Vagina (tissue), 2 donors: ENCODE results near the gene LTC4S. TPM values are rescaled to one million over a fixed set of nuclear protein-coding genes. Genes with fewer than 3 reads are reported as not detected.
"Not testable (repeated sequence)": the region's sequence is repeated elsewhere in the genome, so short reads cannot be mapped to it uniquely, and the experiment has no call there.

ENCODE experiments used
- DNase-seq, 2 donors: peaks; one replicate each; pipeline ENCODE4 v3.0.0-alpha.2; 2017; ENCODE audit errors: extremely low spot score in 2 of 2
- H3K27ac ChIP-seq: fragments of 200-600 bp; sonication (generic); one replicate; pipeline ENCODE4 v1.5.1; 2019
- H3K27me3 ChIP-seq: fragments of 200-600 bp; sonication (generic); one replicate; pipeline ENCODE4 v1.5.1; 2019
- H3K36me3 ChIP-seq, 2 donors: fragments of 200-600 bp; sonication (generic); one replicate each; pipeline ENCODE4 v1.5.1; 2017 to 2019
- H3K4me1 ChIP-seq: fragments of 200-600 bp; sonication (generic); one replicate; pipeline ENCODE4 v1.5.1; 2019
- H3K4me3 ChIP-seq, 2 donors: fragments of 200-600 bp; sonication (generic); 1 replicate in 1 of 2; 2 replicates in 1 of 2; pipeline ENCODE4 v1.5.1; 2016 to 2019
- H3K9me3 ChIP-seq: fragments of 200-600 bp; sonication (generic); one replicate; pipeline ENCODE4 v1.5.1; 2019
- POLR2A ChIP-seq, 2 donors: fragments of 450-650 bp; IDR thresholded peaks; one replicate each; pipeline ENCODE4 v1.6.1; 2017; ENCODE audit warnings: antibody characterized with exemption in 2 of 2, mild to moderate bottlenecking in 2 of 2, moderate library complexity in 2 of 2
- POLR2AphosphoS5 ChIP-seq, 2 donors: sonication (generic); formaldehyde crosslinking; IDR thresholded peaks; one replicate each; pipeline ENCODE4 v1.9.0; 2017; ENCODE audit warnings: antibody characterized with exemption in 2 of 2, mild to moderate bottlenecking in 2 of 2, low read depth in 1 of 2; ENCODE audit not compliant: insufficient read depth in 1 of 2
- intact Hi-C: fragments of 100-400 bp; cut with DNase I; formaldehyde crosslinking; loops from one replicate; pipeline ENCODE4 v1.15.1; 2023
- total RNA-seq: library from RNA; depleted of rRNA; stranded (reverse); fragments of >200 nt; gene quantifications from one replicate; pipeline ENCODE4 v1.2.3, GENCODE V29; 2016
- TF ChIP-seq, protein P1 (sequence below), 3 experiments: fragments of 450-650 bp in 2 of 3; fragments of 200-600 bp in 1 of 3; sonication (generic) in 1 of 3; IDR thresholded peaks; one replicate each; pipeline ENCODE4 v1.5.1; 2017 to 2019; ENCODE audit warnings: antibody characterized with exemption in 3 of 3, mild to moderate bottlenecking in 2 of 3, moderate library complexity in 2 of 3

The LTC4S gene, protein sequence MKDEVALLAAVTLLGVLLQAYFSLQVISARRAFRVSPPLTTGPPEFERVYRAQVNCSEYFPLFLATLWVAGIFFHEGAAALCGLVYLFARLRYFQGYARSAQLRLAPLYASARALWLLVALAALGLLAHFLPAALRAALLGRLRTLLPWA
- total RNA-seq, result 10.6 TPM

DNA sequence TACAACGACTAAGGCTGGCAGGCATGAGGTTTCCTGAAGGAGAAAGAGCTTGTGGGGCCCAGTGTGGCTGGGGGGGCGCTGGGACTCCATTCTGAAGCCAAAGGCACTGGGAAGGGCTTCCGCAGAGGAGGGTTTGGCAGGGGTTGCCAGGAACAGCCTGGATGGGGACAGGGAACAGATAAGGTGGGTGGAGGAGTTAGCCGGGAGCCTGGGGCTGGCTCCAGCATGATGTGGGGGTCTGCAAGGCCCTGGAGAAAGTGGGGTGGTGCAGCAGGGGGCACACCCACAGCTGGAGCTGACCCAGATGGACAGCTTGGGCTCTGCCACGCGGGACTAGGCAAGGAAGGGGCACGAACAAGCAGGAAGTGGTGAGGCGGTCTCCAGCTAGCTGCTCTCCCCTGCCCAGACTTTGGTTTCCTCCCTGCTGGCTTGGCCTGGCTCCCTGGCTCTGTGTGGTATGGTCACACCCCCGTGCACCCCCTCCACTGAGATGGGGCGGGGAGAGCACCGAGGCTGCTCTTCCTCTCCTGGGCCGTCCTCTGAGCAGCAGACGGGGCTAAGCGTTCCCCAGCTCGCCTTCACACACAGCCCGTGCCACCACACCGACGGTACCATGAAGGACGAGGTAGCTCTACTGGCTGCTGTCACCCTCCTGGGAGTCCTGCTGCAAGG, at the start of gene LTC4S:
Gene LTC4S, plus strand, starts transcription at position 519 of the 672 bp plus-strand sequence. Its CDS starts 95 bp downstream, at position 614.
- peak in 1 of 2 donors; percentile 96 for DNase-seq

DNA sequence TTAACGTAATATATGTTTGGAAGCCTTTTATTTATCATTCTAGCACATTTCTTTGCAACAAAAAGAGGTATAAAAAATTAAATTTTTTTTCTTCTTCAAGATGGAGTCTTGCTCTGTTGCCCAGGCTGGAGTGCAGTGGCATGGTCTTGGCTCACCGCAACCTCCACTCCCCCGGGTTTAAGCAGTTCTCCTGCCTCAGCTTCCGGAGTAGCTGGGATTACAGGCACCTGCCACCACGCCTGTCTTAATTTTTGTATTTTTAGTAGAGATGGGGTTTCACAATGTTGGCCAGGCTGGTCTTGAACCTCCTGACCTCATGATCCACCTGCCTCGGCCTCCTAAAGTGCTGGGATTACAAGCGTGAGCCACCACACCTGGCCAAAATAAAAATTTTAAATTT, 49.7 kb upstream of the LTC4S start:
- H3K4me3 ChIP-seq, H3K9me3 ChIP-seq, intact Hi-C loops, H3K27me3 ChIP-seq, H3K27ac ChIP-seq, DNase-seq, H3K36me3 ChIP-seq: not testable (repeated sequence)
- H3K4me1 ChIP-seq, result peaks cover 29% of the 10 kb centered on the region

More for the DNA sequence above, at the start of gene LTC4S:
- Histone ChIP-seq H3K4me3 (peak within 1 kb of the TSS; percentile 24 to 55), H3K4me1 (peaks cover 45% of the 10 kb centered on the region), H3K27me3 (no peaks in the 10 kb centered on the region), H3K9me3 (no peaks in the 10 kb centered on the region), H3K36me3 (peaks cover 0 to 15% of the 10 kb centered on the region in 2 donors), H3K27ac (peak within 1 kb of the TSS; percentile 94)
- TF ChIP-seq POLR2A (IDR thresholded peaks at IDR 0.05) (peak in 1 of 2 donors; percentile 7), POLR2AphosphoS5 (IDR thresholded peaks at IDR 0.05; ENCODE audit: insufficient read depth in 1 of 2, low read depth in 1 of 2) (peak; percentile 9 to 44)
- TF ChIP-seq, protein P1, sequence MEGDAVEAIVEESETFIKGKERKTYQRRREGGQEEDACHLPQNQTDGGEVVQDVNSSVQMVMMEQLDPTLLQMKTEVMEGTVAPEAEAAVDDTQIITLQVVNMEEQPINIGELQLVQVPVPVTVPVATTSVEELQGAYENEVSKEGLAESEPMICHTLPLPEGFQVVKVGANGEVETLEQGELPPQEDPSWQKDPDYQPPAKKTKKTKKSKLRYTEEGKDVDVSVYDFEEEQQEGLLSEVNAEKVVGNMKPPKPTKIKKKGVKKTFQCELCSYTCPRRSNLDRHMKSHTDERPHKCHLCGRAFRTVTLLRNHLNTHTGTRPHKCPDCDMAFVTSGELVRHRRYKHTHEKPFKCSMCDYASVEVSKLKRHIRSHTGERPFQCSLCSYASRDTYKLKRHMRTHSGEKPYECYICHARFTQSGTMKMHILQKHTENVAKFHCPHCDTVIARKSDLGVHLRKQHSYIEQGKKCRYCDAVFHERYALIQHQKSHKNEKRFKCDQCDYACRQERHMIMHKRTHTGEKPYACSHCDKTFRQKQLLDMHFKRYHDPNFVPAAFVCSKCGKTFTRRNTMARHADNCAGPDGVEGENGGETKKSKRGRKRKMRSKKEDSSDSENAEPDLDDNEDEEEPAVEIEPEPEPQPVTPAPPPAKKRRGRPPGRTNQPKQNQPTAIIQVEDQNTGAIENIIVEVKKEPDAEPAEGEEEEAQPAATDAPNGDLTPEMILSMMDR (IDR thresholded peaks at IDR 0.05), result no peak
- intact Hi-C loops, result loop anchor here (10.0 kb wide), 1 partner anchor 109 kb away; the partner anchor contains the start of gene CBY3

DNA sequence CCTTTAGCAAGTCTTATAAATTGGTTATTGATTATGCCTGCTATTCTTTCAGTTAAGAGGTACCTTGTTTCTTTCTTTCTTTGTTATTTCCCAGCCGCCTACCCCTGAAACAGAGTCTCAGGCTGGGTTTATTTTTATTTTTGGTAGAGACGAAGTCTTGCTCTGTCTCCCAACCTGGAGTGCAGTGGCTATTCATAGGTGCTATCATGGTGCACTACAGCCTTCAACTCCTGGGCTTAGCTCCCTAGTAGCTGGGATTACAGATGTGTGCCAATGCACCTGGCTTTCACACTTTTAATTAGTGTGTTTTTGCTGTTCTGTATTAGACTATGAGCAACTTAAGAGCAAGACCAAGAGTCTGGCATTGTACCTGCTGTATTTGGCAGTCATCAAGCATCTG, 46.9 kb upstream of the LTC4S start:
- peaks cover 0 to 5% of the 10 kb centered on the region in 2 donors for H3K36me3 ChIP-seq
- no peaks in the 10 kb centered on the region for H3K9me3 ChIP-seq
- intact Hi-C loops, result no loop called here
- no peak for DNase-seq
- H3K4me1 ChIP-seq, result peaks cover 13% of the 10 kb centered on the region
- H3K4me3 ChIP-seq, result no peak overlapping the region
- TF ChIP-seq POLR2AphosphoS5 (IDR thresholded peaks at IDR 0.05; ENCODE audit: insufficient read depth in 1 of 2, low read depth in 1 of 2) (no peak), POLR2A (IDR thresholded peaks at IDR 0.05) (no peak)
- TF ChIP-seq, protein P1 (IDR thresholded peaks at IDR 0.05), result no peak
- H3K27ac ChIP-seq, result no peak overlapping the region
- no peaks in the 10 kb centered on the region for H3K27me3 ChIP-seq

DNA sequence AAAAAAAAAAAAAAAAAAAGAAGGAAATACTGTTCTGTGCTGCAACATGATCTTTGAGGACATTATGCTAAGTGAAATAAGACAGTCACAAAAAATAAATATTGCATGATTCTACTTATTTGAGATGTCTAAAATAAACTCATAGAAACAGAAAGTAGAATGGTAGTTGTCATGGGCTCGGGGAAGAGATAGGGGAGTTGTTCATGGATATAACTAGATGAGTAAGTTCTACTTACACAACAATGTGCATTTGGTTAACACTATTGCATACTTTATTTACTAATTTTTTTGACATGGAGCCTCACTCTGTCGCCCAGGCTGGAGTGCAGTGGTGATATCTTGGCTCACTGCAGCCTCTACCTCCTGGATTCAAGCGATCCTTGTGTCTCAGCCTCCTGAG, 46.0 kb upstream of the LTC4S start:
- intact Hi-C loops, result no loop called here
- TF ChIP-seq POLR2AphosphoS5 (IDR thresholded peaks at IDR 0.05; ENCODE audit: insufficient read depth in 1 of 2, low read depth in 1 of 2), result no peak
- TF ChIP-seq, protein P1 (IDR thresholded peaks at IDR 0.05), result no peak
- TF ChIP-seq POLR2A (IDR thresholded peaks at IDR 0.05), result no peak
- no peaks in the 10 kb centered on the region for H3K9me3 ChIP-seq
- no peak overlapping the region for H3K4me3 ChIP-seq
- no peaks in the 10 kb centered on the region for H3K27me3 ChIP-seq
- H3K27ac ChIP-seq, result no peak overlapping the region
- H3K36me3 ChIP-seq, result peaks cover 0 to 5% of the 10 kb centered on the region in 2 donors
- DNase-seq, result no peak
- H3K4me1 ChIP-seq, result peaks cover 6% of the 10 kb centered on the region

DNA sequence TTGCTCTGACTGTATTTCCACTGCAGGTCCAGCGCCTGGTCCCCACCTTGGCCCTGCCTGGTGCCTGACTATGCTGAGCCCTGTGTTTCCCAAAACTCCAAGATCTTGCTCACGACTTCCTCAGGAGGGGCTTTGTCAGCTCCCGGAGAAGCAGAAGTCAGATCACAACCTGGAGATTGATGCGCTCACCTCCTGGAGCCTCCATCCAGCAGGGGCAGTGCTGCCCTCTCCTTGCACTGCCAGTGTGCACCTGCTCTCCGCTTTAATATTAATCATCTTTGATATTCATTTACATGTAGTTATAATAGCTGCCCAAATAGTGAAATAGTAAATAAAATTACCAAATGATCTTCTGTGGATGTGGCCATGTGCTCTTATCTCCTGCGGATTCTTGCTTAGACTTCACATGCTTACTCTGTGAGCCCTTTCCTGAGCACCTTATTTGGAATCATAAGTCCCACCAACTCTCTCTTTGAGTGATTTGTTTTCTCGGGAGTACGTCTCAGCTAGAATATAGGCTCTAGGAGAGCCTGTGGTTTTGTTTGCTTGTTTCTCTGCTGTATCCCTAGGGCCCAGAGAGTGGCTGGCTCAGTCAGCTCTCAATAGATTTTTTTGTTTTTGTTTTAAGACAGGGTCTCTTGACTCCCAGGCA, 43.8 kb upstream of the LTC4S start:
- peaks cover 0 to 5% of the 10 kb centered on the region in 2 donors for H3K36me3 ChIP-seq
- no peak overlapping the region for H3K4me3 ChIP-seq
- H3K4me1 ChIP-seq, result peaks cover 19% of the 10 kb centered on the region
- H3K9me3 ChIP-seq, result no peaks in the 10 kb centered on the region
- intact Hi-C loops, result loop anchor here (10.0 kb wide), 1 partner anchor 105 kb away; the partner anchor contains the start of gene MRNIP
- H3K27ac ChIP-seq, result no peak overlapping the region
- no peak for TF ChIP-seq POLR2A (IDR thresholded peaks at IDR 0.05)
- H3K27me3 ChIP-seq, result no peaks in the 10 kb centered on the region
- no peak for DNase-seq
